Right hindlimb (tissue), 1 donor: ENCODE data around the gene GRAPL.
"Not testable (repeated sequence)": the region's sequence is repeated elsewhere in the genome, so short reads cannot be mapped to it uniquely, and the experiment has no call there.

ENCODE experiments used
- DNase-seq: peaks from one replicate; pipeline ENCODE4 v3.0.0-alpha.2; 2018

The GRAPL gene

DNA sequence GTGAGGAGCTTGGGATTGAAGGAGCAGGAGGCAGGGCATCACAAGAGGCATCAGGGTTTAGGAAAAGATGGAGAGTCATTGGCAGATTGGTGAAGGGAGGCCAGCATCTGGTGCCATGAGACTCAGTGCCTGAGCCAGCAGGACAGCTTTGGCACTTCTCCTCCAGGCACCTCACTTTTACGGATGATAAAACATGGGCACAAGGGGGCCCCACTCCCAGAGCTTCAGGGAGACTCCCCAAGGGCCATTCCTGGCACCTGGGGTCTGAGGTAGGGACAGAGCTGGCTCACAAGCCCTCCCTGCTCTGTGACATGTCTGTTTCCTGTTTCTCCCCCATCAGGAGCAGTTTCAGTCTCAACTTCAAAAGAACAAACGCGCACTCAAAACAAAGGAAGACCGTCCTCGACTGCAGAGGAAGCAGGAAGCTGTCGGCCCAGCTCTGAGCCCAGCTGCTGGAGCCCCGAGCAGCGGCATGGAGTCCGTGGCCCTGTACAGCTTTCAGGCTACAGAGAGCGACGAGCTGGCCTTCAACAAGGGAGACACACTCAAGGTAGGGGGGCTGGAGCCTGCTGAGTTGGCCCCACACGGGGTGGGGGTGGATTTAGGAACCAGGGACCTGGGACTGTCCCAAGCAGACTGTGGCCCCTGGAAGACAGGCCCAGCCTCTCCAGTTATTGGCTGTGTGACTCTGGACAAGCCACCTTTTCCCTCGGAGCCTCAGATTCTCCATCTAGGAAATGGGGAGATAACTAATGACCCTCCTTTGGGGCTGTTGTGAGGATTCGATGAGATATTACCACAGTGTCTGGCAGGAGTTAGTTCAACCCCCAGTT, at the start of gene GRAPL:
Gene GRAPL, plus strand, starts transcription at position 442 of the 833 bp plus-strand sequence. Its CDS starts 31 bp downstream, at position 473.
- not testable (repeated sequence) for DNase-seq

DNA sequence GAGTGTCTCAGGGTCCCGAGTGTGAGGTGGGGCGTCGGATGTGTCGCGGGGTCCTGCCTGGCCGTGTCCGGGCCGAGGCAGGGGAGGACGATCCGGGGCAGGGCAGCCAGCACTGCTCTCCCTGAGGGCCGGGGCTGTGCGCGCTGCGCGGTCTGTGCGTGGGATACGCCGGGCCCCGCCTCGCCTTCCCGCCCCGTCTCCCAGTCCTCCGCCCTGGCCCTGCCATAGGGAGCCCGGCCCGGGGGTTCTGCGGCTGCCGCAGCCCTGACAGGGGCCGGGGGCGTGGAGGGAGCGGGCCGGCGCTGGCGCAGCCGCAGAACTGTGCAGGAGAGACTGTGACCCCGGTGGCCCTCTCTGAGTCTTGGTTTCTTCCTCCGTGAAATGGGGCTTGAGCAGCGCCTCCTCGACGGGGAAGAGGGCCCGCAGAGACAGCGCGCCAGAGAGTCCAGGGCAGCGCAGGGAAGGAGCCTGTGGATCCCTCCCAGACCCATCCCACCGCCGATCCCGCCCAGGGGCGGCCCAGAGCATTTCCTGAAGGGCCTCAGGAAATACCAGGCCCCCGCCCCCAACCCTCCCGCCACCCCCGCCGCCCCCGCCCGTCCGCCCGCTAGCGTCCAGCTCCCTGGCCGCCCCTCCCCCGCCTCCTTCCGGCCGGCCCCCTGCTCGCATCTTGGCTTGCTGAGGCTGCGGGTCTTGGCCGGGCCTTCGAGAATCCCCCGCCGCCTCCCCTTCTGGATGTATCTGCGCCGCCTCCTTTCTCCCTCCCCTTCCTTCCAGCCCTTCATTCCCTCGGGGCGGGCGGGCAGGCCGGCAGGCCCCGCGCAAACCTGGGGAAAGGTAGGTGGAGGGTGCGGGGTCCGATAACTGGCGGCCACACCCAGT, 38.3 kb upstream of the GRAPL start:
- DNase-seq: not testable (repeated sequence)

DNA sequence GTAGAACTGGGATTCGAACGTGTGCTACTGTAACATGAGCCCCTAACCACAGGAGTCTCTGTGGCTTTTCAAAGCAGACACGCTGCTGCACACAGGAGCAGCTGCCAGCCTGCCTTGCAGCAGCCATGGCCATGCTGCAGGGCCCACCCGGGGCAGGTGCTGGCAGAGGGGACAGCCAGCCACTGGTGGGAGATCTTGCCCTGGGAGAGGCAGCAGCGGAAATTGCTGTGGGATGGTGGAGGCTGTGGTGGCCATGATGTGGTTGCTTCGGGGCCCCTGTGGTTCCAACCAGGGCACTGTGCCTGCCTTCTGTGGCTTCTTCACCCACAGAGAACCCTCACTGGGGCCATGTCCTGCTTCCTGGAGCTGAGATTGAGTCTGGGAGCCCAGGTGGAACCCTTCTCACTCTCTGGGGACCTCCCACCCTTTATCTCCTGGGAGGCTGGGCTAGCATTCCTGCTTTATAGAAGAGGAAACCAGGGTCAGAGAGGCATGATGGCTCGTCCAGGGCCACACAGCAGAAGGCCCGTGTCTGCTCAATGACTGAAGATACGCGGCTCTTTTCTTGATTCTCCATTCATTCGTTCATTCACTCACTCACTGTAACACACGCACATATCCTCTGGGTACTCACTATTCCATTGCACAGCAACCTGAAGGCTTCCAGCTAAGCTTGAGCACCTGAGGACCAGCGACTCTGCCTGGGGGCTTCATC, 37.2 kb upstream of the GRAPL start:
- DNase-seq: not testable (repeated sequence)

DNA sequence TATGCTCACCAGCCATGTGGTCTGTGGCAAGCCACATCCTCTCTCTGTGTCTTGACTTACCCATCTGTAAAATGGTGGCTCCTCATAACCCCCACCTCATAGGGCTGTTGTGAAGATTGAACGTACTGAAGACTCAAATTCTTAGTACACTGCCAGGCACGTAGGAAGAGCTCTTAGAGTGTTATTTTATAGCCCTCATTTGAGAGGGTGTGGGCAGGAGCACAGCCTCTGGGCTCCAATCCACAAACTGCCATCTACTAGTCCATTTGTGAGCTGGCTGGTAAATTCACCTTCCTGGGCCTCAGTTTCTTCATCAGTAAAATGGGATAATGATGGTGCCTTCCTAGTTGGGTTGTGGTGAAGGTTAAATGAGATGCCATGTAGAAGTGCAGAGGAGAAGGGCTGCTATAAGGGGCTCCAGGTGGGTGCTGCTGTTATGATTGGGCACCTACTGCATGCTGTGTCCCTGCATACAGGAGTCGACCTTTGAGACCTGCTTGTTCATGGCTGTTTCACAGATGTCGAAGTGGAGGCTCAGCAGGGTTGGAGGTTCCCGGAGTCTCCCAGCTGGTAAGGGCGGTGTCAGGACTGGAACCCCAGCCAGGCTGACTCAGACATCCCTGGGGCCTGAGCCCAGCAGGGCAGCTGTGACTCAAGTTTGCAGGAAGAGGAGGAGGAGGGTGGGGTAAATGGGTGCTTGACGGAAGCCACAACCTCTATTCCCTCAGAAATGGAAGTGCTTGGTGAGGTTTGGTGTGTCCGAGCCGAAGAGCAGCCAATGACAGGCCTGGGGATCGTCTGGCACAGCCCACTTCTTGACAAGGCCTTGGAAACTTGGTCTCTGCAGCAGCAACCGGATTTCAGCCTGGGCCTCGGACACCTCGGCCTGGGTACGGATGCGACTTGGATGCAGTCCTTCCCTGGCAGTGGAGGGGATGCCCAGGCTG, 34.4 kb upstream of the GRAPL start:
- DNase-seq: not testable (repeated sequence)

DNA sequence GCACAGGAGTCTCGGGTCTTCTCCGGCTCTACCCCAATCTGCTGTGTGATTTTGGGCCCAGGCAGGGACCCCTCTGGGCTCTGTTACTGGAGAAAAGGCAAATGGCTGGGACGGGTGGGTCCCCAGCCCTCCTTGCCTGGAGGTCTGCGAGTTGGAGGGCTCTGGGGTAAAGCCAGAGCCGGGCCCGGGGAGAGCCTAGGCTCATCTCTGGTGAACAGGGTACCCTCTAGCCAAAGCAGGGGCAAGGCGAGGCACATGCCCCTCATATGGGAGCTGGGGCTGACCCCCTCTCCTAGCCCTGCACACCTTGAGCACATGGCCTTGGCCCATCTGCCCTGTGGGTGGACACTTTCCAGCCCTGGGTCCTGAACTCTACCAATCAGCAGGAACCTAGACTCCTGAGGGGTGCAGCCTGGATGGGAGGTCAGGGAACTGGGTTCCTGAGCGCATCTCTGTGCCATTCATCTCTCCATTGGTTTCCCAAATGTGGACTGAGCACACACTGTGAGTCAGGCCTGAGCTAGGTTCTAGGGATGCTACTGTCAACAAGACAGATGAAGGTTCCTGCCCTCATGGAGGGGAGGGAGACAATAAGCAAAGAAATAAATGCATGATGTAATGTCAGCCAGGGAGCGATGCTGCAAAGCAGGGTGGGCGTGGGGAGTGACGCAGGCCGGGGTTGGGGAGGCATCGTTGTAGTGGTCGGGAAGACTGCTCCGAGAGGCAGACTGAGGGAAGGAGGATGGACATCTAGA, 33.5 kb upstream of the GRAPL start:
- not testable (repeated sequence) for DNase-seq

DNA sequence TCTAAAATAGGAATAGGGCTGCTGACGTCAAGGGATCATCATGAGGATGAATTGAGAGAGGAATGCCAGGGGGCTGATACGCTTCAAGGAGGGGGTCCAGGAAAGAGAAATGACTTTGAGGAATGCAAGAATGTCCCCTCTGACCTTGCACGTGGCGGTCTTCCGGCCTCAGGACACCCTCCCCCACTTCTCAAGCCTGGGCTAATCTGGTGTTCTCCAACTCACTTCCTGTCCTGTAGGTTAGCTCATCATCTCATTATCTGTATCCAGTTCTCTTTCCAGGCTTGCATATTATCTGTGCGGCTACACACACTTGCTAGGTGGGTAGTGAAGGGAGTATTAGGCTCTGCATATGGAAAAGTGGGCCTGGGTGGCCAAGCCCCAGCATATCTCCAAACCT, 18.9 kb upstream of the GRAPL start:
- DNase-seq: not testable (repeated sequence)

DNA sequence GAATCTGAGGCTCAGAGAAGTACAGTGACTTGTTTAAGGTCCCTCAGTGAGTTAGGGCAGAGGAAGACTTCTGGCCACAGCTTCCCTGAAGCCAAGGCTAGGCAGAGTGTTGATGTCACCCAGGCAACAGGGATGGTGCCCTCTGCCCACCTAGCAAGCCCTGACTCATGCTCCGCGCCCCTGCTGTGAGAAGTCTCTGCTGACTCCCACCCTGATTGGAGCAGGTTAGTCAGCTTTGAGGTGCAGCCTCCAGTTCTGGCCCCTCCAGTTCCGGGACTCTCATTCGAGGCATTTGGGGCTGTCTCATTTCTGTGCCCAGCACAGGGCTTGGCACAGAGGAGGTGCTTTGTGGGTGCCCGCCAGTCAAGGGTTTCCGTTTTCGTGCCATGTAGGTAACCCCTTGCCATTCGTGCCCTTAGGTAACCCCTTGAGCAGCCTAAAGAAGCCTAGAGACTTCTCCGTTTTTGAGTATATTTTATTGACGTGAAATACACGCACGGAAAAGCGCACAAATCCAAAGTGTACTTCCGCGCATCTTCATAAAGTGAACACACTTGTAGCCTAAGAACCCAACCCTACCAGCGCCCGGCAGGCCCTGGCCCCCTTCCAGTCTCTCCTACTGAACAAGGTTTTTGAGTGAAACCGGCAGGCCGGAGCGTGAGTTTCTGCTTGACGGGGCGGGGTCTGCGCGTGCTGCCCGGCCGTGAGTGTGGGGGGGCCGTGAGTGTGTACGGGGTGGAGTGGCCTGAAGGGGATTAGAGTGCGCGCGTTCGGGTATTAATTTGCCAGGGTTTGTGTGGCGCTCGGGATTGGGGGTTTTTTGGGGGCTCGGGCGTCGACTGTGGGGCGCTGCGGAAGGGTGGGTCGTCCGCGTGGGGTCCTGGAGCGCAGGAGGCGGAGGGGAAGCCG, 16.9 kb upstream of the GRAPL start:
- DNase-seq: not testable (repeated sequence)

DNA sequence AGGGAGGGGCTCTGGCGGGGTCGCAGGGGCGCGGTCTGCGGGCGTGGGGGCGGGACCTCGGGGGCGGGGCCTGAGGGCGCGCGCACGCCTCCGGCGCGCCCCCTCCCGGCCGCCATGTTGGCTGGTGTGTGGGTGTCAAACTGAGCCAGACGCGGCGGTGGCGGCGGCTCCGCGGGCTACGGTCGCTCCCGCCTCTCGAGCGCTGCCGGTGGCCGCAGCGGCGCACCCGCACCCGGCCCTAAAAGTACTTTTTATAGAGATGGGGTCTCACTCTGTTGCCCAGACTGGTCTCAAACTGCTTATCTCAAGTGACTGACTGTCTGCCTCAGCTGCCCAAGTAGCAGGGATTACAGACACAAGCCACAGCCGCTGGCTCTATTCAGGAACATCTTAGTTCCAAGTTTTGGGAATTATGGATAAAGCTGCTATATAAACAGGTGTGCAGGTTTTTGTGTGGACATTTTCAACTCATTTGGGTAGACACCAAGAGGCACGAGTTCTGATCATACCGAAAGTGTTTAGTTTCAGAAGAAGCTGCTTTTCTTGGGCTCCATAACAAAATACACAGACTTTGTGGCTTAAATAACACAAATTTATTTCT, 16.2 kb upstream of the GRAPL start:
- not testable (repeated sequence) for DNase-seq

DNA sequence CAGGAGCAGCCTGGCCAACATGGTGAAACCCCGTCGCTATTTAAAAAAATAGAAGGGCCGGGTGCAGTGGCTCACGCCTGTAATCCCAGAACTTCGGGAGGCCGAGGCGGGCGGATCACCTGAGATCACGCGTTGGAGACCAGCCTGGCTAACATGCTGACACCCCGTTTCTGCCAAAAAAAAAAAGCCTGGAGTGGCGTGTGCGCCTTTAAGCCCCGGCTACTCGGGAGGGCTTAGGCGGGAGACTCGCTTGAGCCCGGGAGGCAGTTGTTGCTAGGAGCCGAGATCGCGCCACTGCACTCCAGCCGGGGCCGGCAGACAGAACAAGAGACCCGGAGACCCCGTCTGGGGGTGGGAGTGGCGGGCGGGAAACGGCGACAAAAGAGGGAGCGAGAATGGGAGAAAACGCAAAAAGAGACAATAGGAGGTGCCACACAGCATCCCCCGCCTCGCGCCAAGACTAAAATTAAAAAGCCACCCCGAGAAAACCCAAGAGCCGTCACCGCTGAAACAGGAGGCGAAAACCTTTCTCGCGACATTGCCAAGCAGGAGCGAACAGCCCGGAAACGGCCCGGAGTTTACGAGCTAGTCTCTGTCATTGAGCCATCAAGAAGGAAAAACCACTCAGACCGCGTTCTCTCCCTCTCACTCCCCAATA, 15.5 kb upstream of the GRAPL start:
- DNase-seq: not testable (repeated sequence)

DNA sequence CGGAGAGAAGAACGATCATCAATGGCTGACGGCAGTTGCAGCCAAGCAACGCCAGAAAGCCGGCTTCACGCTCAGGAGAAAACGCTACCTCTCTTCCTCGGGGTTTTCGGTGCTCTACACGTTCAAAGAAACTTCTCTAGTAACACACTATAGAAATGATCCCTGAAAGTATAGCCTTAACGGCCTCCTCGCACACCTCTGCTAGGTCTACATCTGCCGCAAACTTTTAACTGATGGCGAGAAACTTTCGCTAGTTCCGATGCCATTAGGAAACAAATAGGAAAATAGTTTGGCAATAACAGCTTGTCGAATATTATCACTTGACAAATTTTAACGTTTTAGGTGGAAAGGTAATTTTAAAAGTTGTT, 14.9 kb upstream of the GRAPL start:
- DNase-seq: not testable (repeated sequence)

DNA sequence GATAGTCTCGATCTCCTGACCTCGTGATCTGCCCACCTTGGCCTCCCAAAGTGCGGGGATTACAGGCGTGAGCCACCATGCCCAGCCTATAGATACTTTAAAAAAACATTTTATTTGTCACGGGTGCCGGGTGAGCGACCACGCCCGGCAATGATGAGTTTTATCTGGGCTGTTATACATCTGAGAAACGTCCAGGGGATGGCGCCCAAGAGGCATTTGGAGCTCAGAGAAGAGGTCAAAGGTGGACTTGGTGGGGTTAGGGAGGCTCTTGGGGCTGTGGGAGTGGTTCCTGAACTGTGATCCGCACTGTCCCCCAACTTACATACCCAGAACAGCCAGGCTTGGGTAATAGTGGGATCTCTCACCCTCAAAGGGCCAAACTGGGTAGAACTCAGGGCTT, 8.7 kb upstream of the GRAPL start:
- not testable (repeated sequence) for DNase-seq

DNA sequence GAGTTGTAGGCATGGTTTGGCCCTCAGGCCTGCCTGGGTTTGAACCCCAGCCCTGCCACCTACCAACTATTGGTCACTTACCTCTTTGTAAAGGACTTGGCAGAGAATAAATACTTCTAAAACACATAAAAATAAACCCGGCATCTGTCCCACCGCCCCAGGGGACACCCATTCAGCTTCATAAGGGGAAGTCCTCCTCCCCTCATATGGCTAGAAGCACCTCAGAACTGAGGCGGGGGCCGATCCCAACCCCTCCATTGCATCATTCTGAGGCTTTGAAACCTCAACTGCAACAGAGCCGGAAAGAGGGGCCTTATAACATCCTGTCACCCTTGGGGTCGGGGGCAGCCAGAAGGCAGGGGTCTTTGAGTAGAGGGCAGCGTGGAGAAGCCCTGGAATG, 2.1 kb upstream of the GRAPL start:
- not testable (repeated sequence) for DNase-seq

DNA sequence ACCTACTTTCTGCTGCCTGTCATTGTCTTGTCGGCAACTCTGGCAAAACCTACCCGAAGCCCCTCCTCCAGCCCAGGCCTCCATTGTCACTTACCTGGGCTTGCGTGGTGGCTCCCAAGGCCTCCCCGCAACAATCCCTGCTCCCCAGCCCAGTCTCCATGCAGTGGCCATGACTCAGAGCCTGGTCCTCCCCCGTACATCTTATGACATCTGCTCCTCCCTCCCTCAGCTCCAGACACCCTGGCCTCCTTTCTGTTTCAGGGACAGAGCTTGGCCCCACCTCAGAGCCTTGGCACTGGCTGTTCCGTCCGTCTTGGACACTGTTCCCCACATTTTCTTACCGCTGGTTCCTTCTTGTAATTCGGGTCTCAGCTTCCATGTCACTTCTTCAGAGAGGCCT, 2.1 kb downstream of the GRAPL start:
- DNase-seq: not testable (repeated sequence)

DNA sequence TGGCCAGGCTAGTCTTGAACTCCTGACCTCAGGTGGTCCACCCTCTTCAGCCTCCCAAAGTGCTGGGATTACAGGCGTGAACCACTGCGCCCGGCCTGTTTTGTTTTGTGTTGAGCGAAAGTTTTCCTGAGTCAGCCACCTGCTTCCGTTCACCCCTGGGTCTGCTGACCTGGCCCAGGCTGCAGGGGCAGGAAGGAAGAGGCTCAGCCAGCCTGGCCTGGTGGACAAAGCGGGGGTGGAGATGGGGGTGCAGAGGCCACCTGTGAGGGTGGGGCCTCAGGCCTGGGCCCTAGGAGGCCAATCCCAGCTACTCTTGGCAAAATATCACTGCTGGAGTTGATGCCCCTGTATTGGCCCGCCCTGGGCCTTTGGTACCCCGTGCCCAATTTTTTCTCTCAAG, 3.7 kb downstream of the GRAPL start:
- not testable (repeated sequence) for DNase-seq

DNA sequence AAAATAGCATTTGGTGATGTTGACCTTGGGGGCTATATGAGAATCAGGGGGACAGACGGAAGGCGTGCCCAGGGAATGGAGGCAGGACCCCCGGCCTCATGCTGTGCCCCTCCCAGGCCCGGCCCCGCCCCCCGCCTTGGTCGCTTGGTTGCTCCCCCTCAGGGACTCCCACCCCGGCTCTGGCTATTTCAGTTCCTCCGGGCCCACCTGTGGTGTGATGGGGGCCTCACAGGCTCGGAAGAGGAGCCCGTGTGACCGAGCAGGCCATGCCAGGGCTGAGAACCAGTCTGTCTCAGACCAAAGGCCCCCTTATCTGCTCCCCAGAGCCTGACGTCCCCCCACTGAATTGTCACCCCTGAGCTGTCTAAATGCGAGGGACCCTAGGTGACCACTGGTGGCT, 4.4 kb downstream of the GRAPL start:
- DNase-seq: not testable (repeated sequence)

DNA sequence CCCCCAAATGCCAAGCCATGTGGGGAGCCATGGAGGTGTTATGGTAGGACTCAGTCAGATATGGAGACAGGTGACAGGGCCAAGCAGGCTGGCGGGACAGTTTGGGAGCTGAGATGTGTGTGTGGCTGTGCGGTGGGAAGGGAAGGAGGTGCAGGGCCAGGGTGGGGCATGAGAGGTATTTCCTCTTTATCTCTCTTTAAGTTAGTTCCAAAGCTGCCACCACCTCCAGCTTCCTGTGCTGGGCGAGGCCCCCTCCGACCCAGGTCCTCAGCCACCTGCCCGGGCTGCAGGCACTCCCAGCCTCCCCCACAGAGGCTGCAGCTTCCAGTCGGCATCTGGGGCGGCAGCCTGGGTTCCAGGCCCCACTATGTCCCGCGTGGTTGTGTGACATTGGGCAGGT, 6.4 kb downstream of the GRAPL start:
- DNase-seq: not testable (repeated sequence)

DNA sequence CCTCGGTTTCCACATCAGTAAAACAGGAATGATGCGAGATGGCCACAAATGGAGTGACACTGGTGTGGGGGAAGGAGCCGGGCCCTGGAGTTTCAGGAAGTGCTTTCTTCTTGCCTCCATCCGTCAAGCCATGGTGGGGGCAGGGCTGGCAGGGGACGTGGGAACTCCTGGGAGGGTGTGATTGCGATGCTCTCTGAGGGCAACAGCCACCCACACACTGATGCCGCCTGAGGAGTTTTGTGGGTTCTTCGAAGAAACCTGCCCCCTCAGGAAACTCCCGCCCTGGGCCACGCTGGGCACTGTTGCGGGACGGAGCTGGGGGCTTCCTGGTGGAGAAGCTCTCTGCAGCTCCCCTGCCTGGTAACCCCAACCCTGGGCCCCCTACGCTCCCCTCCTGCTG, 8.0 kb downstream of the GRAPL start:
- not testable (repeated sequence) for DNase-seq

DNA sequence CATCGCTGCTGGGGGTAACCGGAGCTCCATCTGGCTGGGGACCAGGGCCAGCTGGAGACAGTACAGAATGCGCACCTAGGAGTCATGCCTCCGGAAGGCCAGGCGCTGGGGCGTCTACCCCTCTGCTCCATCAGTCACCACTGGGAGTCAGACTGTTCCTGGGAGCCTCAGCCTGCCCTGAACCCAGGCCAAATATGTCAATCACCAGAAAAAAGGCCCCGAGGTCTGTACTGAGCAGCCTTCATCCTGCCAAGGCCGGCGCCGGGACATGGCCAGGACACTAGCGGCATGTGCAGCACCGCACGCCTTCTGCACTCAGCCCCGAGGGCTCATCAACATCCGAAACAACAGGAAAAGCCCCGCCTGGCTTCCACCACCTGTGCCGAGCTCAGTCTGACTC, 8.7 kb downstream of the GRAPL start:
- not testable (repeated sequence) for DNase-seq

DNA sequence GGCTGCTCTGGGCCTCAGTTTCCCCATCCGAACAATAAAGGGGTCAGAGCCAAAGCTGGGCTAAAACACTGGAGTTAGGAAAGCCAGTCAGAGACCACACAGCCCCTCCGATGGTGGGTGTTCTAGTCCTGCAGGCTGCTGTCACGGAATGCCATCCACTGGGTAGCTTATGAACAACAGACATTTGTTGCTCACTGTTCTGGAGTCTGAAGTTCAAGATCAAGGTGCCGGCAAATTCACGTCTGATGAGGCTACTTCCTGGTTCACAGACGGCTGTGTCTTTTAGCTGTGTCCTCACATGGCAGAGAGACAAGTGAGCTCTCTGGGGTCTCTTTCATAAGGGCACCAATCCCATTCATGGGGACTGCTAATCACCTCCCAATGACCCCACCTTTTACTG, 9.2 kb downstream of the GRAPL start:
- DNase-seq: not testable (repeated sequence)
